IMR-90 (cell line): ENCODE data around the gene KBTBD13. TPM values are rescaled to one million over a fixed set of nuclear protein-coding genes. Genes with fewer than 3 reads are reported as not detected.

Experiments
- ATAC-seq: fragments of 200-7000 bp; cut with Tn5 transposase; 2 replicates; pipeline ENCODE4 v1.9.1; 2020; ENCODE audit warnings: low read depth, mild to moderate bottlenecking, moderate library complexity
- BruUV-seq: library from RNA; stranded (reverse); fragments of 400-500 nt; replicated peaks from 2 replicates; lab custom pipeline; 2021; lab: Mats Ljungman, UMichigan
- CTCF ChIA-PET: fragments of 300-600 bp; formaldehyde crosslinking; extraction: SDS; loops from one replicate; lab custom pipeline; 2021; ENCODE audit warnings: antibody characterized with exemption; lab: Yijun Ruan, JAX
- POLR2A ChIA-PET: fragments of 300-600 bp; sonication (Branson Sonifier 250); formaldehyde crosslinking; loops from one replicate; lab custom pipeline; 2022; ENCODE audit warnings: antibody characterized with exemption; ENCODE audit not compliant: unreplicated experiment; lab: Charles Lee
- DNase-seq: peaks from one replicate; pipeline ENCODE4 v3.0.0; 2013
- H2AFZ ChIP-seq: replicated peaks from 2 replicates; pipeline ENCODE3; 2013; ENCODE audit warnings: low read length, mild to moderate bottlenecking; ENCODE audit not compliant: poor library complexity
- H2AK5ac ChIP-seq: 2 replicates; pipeline ENCODE4 v1.6.1; 2013; ENCODE audit warnings: low read depth, low read length, inconsistent platforms
- H2AK9ac ChIP-seq: replicated peaks from 2 replicates; pipeline ENCODE3; 2013; ENCODE audit warnings: mild to moderate bottlenecking, low read depth, low read length, moderate library complexity; ENCODE audit not compliant: poor library complexity
- H2BK120ac ChIP-seq: 2 replicates; pipeline ENCODE4 v1.6.1; 2013; ENCODE audit warnings: low read depth, low read length, inconsistent platforms
- H2BK15ac ChIP-seq: 3 replicates; pipeline ENCODE4 v1.6.1; 2013; ENCODE audit warnings: low read depth, low read length, inconsistent platforms
- H2BK20ac ChIP-seq: 2 replicates; pipeline ENCODE4 v1.6.1; 2013; ENCODE audit warnings: low read depth, mild to moderate bottlenecking, inconsistent platforms, low read length, moderate library complexity
- H2BK5ac ChIP-seq: 2 replicates; pipeline ENCODE4 v1.6.1; 2013; ENCODE audit warnings: mild to moderate bottlenecking, low read depth, low read length, inconsistent platforms; ENCODE audit not compliant: poor library complexity, severe bottlenecking
- H3K14ac ChIP-seq: replicated peaks from 2 replicates; pipeline ENCODE4 v1.6.1; 2013; ENCODE audit warnings: low read depth, low read length, inconsistent platforms
- H3K18ac ChIP-seq: 2 replicates; pipeline ENCODE4 v1.6.1; 2013; ENCODE audit warnings: low read depth, low read length, control low read depth
- H3K23ac ChIP-seq: 2 replicates; pipeline ENCODE4 v1.6.1; 2013; ENCODE audit warnings: low read depth, low read length, inconsistent platforms
- H3K27ac ChIP-seq: 2 replicates; pipeline ENCODE4 v1.5.1; 2013; ENCODE audit warnings: mild to moderate bottlenecking, control low read depth, low read length; ENCODE audit not compliant: insufficient read depth
- H3K27me3 ChIP-seq: 2 replicates; pipeline ENCODE4 v1.6.1; 2013; ENCODE audit warnings: low read length; ENCODE audit not compliant: control insufficient read depth, insufficient read depth
- H3K36me3 ChIP-seq: 2 replicates; pipeline ENCODE4 v1.6.1; 2013; ENCODE audit warnings: low read length, mixed read lengths; ENCODE audit not compliant: control insufficient read depth, insufficient read depth
- H3K4ac ChIP-seq: 2 replicates; pipeline ENCODE4 v1.6.1; 2013; ENCODE audit warnings: low read depth, low read length, inconsistent platforms
- H3K4me1 ChIP-seq: 2 replicates; pipeline ENCODE4 v1.6.1; 2013; ENCODE audit warnings: low read length, mixed read lengths; ENCODE audit not compliant: control insufficient read depth, insufficient read depth
- H3K4me2 ChIP-seq: 2 replicates; pipeline ENCODE4 v1.6.1; 2013; ENCODE audit warnings: low read depth, mild to moderate bottlenecking, control low read depth, low read length, moderate library complexity
- H3K4me3 ChIP-seq: 2 replicates; pipeline ENCODE4 v1.5.1; 2013; ENCODE audit warnings: low read depth, mild to moderate bottlenecking, control low read depth, low read length, moderate library complexity; ENCODE audit not compliant: insufficient read depth
- H3K56ac ChIP-seq: 2 replicates; pipeline ENCODE4 v1.6.1; 2013; ENCODE audit warnings: low read length, inconsistent platforms; ENCODE audit not compliant: insufficient read depth; ENCODE audit errors: extremely low read depth
- H3K79me1 ChIP-seq, 2 experiments: 2 replicates each; pipeline ENCODE4 v1.6.1; 2013; ENCODE audit warnings: low read length in 2 of 2, inconsistent platforms in 1 of 2, low read depth in 1 of 2
- H3K9ac ChIP-seq: 2 replicates; pipeline ENCODE4 v1.6.1; 2013; ENCODE audit warnings: low read depth, low read length, control low read depth
- H3K9me1 ChIP-seq: 2 replicates; pipeline ENCODE4 v1.6.1; 2013; ENCODE audit warnings: low read length, inconsistent platforms; ENCODE audit not compliant: insufficient read depth
- H3K9me3 ChIP-seq: 2 replicates; pipeline ENCODE4 v1.6.1; 2013; ENCODE audit warnings: low read length; ENCODE audit not compliant: control insufficient read depth, insufficient read depth
- H4K20me1 ChIP-seq: 2 replicates; pipeline ENCODE4 v1.6.1; 2013; ENCODE audit warnings: low read length, inconsistent platforms; ENCODE audit not compliant: insufficient read depth
- H4K5ac ChIP-seq: 2 replicates; pipeline ENCODE4 v1.6.1; 2013; ENCODE audit warnings: mild to moderate bottlenecking, low read depth, low read length, control low read depth
- H4K8ac ChIP-seq, 2 experiments: 2 replicates each; pipeline ENCODE4 v1.6.1; 2013; ENCODE audit warnings: low read depth in 2 of 2, low read length in 2 of 2, control low read depth in 1 of 2, inconsistent platforms in 1 of 2
- H4K91ac ChIP-seq: 2 replicates; pipeline ENCODE4 v1.6.1; 2013; ENCODE audit warnings: low read depth, low read length, inconsistent platforms; ENCODE audit not compliant: insufficient read depth
- BHLHE40 ChIP-seq: fragments of 150-350 bp; IDR thresholded peaks from 2 replicates; pipeline ENCODE4 v1.6.1; 2016; ENCODE audit warnings: mild to moderate bottlenecking, low read depth, low read length
- CEBPB ChIP-seq: IDR thresholded peaks from 2 replicates; pipeline ENCODE4 v1.6.1; 2012; ENCODE audit warnings: low read depth, low read length, improper control_type of control experiment
- CHD1 ChIP-seq: IDR thresholded peaks from 2 replicates; pipeline ENCODE4 v1.6.1; 2012; ENCODE audit warnings: low read depth, low read length, improper control_type of control experiment
- CTCF ChIP-seq: conservative IDR thresholded peaks from 2 replicates; pipeline ENCODE4 v1.5.1; 2012; ENCODE audit warnings: mild to moderate bottlenecking, low read depth, low read length, improper control_type of control experiment
- ELK1 ChIP-seq: fragments of 150-350 bp; IDR thresholded peaks from 2 replicates; pipeline ENCODE4 v1.6.1; 2016; ENCODE audit warnings: low read depth, mild to moderate bottlenecking, low read length, moderate library complexity, borderline replicate concordance
- MAFK ChIP-seq: IDR thresholded peaks from 2 replicates; pipeline ENCODE4 v1.6.1; 2012; ENCODE audit warnings: low read depth, low read length, improper control_type of control experiment
- MXI1 ChIP-seq: IDR thresholded peaks from 2 replicates; pipeline ENCODE4 v1.6.1; 2012; ENCODE audit warnings: low read depth, mild to moderate bottlenecking, low read length, moderate library complexity, borderline replicate concordance
- RAD21 ChIP-seq: IDR thresholded peaks from 2 replicates; pipeline ENCODE4 v1.6.1; 2012; ENCODE audit warnings: low read length, improper control_type of control experiment
- RFX5 ChIP-seq: IDR thresholded peaks from 2 replicates; pipeline ENCODE4 v1.8.0; 2012; ENCODE audit warnings: low read depth, mild to moderate bottlenecking, low read length, moderate library complexity
- WGBS, 2 experiments: methylation state at CpG; one replicate each; pipeline versions ENCODE4 v1.1.5 to v1.1.7; 2013; ENCODE audit warnings: missing lambda C conversion rate in 2 of 2; ENCODE audit not compliant: insufficient read length in 1 of 2; ENCODE audit errors: extremely low coverage in 2 of 2; 5-methylcytosine and 5-hydroxymethylcytosine counted together
- dilution Hi-C: fragments of 300-500 bp; cut with HindIII; formaldehyde crosslinking; loops from one replicate; pipeline ENCODE4 v1.14.3; 2018; ENCODE audit warnings: low sequenced_read_pairs; ENCODE audit not compliant: unreplicated experiment
- in situ Hi-C: fragments of 300-500 bp; cut with MboI; formaldehyde crosslinking; loops from 3 replicates; pipeline ENCODE4 v1.14.3; 2019; ENCODE audit warnings: low sequenced_read_pairs, inconsistent platforms, mixed read lengths
- intact Hi-C: fragments of 100-400 bp; cut with micrococcal nuclease; formaldehyde crosslinking; loops from 2 replicates; pipeline ENCODE4 v1.10.0; 2022
- polyA plus RNA-seq, 3 experiments: library from polyadenylated mRNA; depleted of rRNA; stranded (reverse); fragments of >200 nt; gene quantifications; 2 replicates each; pipeline ENCODE4 v1.2.3, GENCODE V29; 2012; ENCODE audit warnings: low replicate concordance in 1 of 3
- total RNA-seq: library from RNA; depleted of rRNA; stranded (reverse); fragments of >200 nt; gene quantifications from 2 replicates; pipeline ENCODE4 v1.2.3, GENCODE V29; 2012

KBTBD13 gene
- total and polyA plus RNA-seq, 2 of the 4 experiments (the other 2 are of a cell fraction), result not detected

- Histone ChIP-seq H3K4ac (peak within 1 kb of the TSS; percentile 74), H4K8ac (peak within 1 kb of the TSS in 1 of 2 experiments; percentile 20; a peak in 2 of 4 replicates), H3K36me3 (no peaks in the 10 kb centered on the region), H2BK120ac (peak within 1 kb of the TSS; percentile 92), H3K14ac (peak within 1 kb of the TSS; percentile 61), H3K9me3 (no peaks in the 10 kb centered on the region), H2AK9ac (peak within 1 kb of the TSS; percentile 60), H3K4me3 (no peak within 1 kb of the TSS; the same call in 1 of the 2 replicates), H3K27me3 (peaks cover 17% of the 10 kb centered on the region), H3K23ac (peak within 1 kb of the TSS; percentile 68; the same call in 1 of the 2 replicates), H3K9ac (no peak within 1 kb of the TSS; the same call in 1 of the 2 replicates), H3K18ac (peak within 1 kb of the TSS; percentile 78), H3K79me1 (no peaks in the 10 kb centered on the region), H3K56ac (no peak within 1 kb of the TSS), H2BK20ac (peak within 1 kb of the TSS; percentile 81), H2AFZ (peak within 1 kb of the TSS; percentile 58), H2BK15ac (peak within 1 kb of the TSS; percentile 5; the same call in 1 of the 3 replicates), H4K5ac (peak within 1 kb of the TSS; percentile 62), H2BK5ac (peak within 1 kb of the TSS; percentile 58), H2AK5ac (peak within 1 kb of the TSS; percentile 78), H3K27ac (peak within 1 kb of the TSS; percentile 77; the same call in 1 of the 2 replicates), H3K9me1 (peaks cover 37% of the 10 kb centered on the region), H3K4me1 (peaks cover 42% of the 10 kb centered on the region), H4K91ac (peak within 1 kb of the TSS; percentile 68), H3K4me2 (peak within 1 kb of the TSS; percentile 42), H4K20me1 (peaks cover 9% of the 10 kb centered on the region)
- ATAC-seq (no peak), DNase-seq (no peak)
- POLR2A ChIA-PET, result no interaction called here
- dilution Hi-C loops (no loop called here), intact Hi-C loops (no loop called here), in situ Hi-C loops (no loop called here)
- BruUV-seq, result no TSS peak
- CTCF ChIA-PET, result interaction anchor here (2.2 kb wide), 1 partner anchor 13 kb away, joined by 8 read pairs; no protein-coding TSS in a partner anchor
- TF ChIP-seq MXI1 (no peak), ELK1 (no peak), RAD21 (no peak), MAFK (no peak), BHLHE40 (no peak), CTCF (no peak), CHD1 (no peak), CEBPB (no peak), RFX5 (no peak)
- 19% methylated on average over 16 of the region's 66 CpGs; no CpG with 5 or more reads in 1 of the 2 experiments for WGBS, 2 experiments
These were observed 8.7 kb upstream of the KBTBD13 start, which contains the start of gene RASL12 for GRCh38 chr15:65067645-65068402. RASL12 (minus strand) TSS chr15:65067991; CDS start chr15:65067835, 156 bp downstream.
